ENCODE data around the gene ZNF22.
A peak's percentile ranks its signal among the peaks of the same experiment; 100 is the strongest.

Gene ZNF22

GRCh38 chr10:44974082-44974627 lies 26.6 kb upstream of the ZNF22 start:
- Histone ChIP-seq H3K27ac (peak overlapping the region in 20 of 21 experiments; percentile 54 to 89 (median 78)), H3K4me3 (peak overlapping the region; percentile 17 to 40 (median 33))

DNA sequence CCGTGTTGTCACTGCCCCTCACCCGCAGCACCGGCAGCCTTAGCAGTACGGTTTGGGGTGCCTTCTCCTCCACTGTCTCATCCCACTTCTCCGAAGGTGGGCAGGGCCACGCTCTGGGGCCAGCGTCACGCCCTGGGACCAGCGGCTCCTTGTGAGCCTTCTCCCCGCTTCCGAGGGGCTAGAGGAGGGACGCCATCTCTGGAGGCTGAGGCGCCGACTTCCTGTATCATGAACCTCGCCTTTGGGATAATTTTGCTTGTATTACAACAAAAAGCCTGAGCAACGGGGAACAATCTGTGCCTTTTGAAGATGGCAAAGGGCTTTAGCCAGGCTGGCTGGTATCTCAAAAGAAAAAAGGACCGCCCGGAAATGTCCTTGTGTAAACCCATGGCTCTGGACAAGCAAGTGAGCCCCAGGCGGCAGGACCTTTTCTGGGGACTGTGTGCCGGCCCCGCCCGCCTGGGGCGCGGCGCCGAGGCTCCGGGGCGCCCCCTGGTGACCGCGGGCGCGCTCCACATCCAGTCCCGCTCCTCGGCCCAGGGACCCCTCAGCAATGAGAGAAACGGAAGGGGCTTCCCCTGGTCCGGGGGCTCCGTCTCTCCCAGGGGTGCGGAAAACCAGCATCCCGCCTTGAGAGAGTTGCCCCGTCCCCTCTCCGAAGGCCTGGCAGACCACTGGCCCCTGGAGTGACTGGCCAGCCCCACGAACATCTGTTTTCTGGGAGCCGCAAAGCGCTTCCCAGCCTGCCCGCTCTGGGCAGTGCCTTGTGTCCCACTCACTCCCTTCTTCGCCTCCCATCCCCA lies 25.9 kb upstream of the ZNF22 start:
- peak overlapping the region in 20 of 21 experiments; percentile 54 to 89 (median 78) for H3K27ac ChIP-seq
- H3K4me3 ChIP-seq, result peak overlapping the region; percentile 17 to 40 (median 33)

DNA sequence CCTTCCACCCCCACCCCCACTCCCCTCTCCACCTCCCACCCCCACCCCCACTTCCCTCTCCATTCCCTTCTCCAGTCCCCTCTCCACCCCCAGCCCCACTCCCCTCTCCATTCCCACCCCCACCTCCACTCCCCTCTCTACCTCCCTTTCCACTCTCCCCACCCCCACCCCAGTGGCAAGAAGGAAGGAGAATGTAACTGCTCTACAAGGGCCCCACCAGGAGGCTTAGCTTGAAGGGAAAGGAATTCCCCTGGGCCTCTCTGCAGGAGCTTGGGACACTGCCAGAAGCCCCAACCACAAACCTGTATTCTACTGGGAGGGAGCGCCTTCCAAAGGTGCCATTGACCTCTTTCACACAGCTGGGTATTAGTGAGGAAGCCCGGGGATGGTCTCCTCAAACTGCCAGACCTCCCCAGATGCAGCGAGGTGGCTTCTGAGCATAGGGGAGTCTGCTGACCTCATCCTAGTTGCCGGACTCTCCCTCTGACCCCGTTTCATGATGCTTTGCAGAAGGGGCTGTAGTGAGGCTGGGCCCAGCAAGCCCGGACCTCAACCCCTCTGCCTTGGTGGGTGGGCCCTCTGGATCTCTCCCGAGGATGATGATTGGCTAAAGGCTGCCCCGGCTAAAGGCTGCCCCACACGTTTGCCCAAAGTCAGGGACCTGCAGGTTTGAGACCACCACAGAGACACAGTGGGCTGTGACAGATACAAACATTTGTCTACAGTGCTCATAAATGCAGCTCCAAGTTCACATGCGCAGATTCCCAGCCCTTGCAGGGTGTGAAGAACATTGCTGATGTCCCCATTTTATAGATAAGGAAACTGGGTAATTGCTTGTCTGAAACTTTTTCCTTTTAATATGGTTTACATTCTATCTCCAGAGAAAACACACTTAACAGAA lies 25.0 kb upstream of the ZNF22 start:
- Histone ChIP-seq H3K27ac (peak overlapping the region in 18 of 21 experiments; percentile 64 to 89 (median 78)), H3K4me3 (peak overlapping the region in 5 of 7 experiments; percentile 9 to 40 (median 33))

- peak overlapping the region in 10 of 21 experiments; percentile 8 to 89 (median 73) for H3K27ac ChIP-seq
- H3K4me3 ChIP-seq, result peak overlapping the region in 6 of 7 experiments; percentile 19 to 40 (median 30)
Measured at GRCh38 chr10:44976352-44977198, 24.1 kb upstream of the ZNF22 start.

- H3K27ac ChIP-seq, result peak overlapping the region in 18 of 21 experiments; percentile 11 to 89 (median 70)
Measured at GRCh38 chr10:44977287-44978212, 23.2 kb upstream of the ZNF22 start.

DNA sequence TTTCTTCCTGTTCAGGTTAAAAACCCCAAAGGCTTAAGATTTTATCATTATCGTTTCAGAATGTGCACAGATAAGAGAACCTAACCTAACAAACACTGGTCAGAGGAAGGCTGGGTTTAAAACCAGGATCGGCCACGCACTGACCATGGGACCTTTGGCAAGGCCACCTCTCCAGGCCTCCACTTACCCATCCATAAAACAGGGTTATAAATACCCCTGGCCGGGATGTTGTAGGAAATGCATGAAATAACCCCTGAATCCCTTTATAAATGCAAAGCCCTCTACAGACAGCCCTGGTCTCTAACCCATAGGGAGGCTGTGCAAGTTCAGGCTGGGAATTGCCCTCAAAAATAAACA lies 22.5 kb upstream of the ZNF22 start:
- H3K4me3 ChIP-seq, result peak overlapping the region; percentile 19 to 40 (median 28)

More at GRCh38 chr10:44977287-44978212, 23.2 kb upstream of the ZNF22 start:
- peak overlapping the region; percentile 19 to 40 (median 28) for H3K4me3 ChIP-seq

DNA sequence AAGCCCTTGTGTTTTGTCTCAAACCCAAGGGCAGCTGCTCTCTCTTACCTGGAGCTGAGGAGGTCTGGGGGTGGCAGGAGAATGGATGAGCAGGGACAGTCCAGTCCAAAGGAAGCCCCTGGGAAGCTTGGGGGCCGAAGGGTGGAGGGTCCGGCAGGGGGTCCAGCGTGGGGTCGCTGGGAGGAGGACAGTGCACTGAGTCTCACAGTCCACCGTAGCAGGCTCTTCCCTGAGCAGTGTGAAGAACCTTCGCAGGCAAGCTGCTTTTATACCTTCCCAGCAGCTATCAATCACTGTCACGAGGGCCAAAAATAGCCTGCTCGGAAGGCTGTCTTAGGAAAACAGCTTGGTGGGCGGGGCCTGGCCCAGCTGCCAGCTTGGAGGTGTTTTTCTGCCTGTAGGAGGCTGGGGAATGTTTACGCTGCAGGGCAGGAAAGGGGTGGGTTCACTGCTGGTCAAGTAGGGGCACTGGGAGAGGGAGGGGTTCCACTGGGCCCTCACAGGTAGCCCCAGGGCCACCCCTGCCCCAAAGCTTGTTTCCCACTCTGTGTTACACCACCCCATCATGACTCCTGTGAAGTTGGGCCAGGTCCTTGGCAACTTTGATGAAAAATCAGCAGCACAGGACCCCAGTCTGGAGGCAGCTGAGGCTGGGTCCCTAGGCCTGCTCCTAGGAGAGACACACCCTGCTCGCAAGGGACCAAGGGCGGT lies 22.0 kb upstream of the ZNF22 start, which contains the start of gene DEPP1:
TSS of gene DEPP1 (minus strand) at position 240 of the 711 bp plus-strand sequence. CDS start 779 bp downstream, outside the sequence.
- H3K4me3 ChIP-seq, result peak within 1 kb of the TSS; percentile 19 to 40 (median 28)
- peak within 1 kb of the TSS in 20 of 21 experiments; percentile 11 to 89 (median 67) for H3K27ac ChIP-seq

More for the DNA sequence above, 22.5 kb upstream of the ZNF22 start:
- H3K27ac ChIP-seq, result peak overlapping the region in 20 of 21 experiments; percentile 11 to 89 (median 67)

DNA sequence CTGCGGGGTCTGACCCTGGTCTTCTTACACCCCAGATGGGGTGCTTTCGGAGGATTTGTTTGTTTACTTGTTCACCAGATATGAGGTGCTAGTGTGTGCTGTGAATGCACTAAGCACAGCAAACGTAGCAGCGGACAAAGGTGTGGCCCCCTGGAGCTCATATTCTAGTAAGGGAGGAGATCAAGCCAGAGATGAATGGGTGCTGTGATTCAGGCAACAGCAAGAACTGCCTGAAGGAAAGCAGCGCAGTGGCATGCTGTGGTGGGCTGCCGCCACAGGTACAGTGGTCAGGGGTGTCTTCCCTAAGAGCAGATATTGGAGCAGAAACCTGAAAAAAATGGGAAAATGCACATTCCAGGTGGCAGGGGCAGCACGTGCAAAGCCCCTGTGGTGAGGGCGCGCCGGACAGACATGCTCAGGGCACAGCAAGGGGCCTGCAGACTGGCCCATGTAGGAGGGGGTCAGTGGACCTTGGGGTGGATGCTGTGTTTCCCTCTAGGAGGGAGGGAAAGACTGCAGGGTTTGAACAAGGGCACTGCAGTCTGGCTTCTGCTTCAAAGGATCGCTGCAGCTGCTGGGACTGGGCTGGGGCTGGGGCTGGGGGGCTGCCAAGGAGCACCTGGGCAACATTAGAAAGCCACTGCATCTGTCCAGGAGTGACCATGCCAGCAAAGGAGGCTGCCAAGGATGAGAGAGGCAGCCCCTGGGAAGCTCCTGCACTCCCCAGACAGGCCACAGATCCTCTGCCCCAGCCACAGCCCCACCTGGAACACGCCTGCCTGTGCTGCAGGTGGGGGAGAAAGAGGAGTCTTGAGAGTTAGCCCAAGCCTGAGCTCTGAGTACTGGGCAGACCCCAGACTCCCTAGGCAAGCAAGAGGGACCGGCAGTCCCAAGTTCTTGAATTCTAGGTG lies 21.2 kb upstream of the ZNF22 start:
- Histone ChIP-seq H3K27ac (peak overlapping the region in 20 of 21 experiments; percentile 5 to 89 (median 66)), H3K4me3 (no peak overlapping the region)

DNA sequence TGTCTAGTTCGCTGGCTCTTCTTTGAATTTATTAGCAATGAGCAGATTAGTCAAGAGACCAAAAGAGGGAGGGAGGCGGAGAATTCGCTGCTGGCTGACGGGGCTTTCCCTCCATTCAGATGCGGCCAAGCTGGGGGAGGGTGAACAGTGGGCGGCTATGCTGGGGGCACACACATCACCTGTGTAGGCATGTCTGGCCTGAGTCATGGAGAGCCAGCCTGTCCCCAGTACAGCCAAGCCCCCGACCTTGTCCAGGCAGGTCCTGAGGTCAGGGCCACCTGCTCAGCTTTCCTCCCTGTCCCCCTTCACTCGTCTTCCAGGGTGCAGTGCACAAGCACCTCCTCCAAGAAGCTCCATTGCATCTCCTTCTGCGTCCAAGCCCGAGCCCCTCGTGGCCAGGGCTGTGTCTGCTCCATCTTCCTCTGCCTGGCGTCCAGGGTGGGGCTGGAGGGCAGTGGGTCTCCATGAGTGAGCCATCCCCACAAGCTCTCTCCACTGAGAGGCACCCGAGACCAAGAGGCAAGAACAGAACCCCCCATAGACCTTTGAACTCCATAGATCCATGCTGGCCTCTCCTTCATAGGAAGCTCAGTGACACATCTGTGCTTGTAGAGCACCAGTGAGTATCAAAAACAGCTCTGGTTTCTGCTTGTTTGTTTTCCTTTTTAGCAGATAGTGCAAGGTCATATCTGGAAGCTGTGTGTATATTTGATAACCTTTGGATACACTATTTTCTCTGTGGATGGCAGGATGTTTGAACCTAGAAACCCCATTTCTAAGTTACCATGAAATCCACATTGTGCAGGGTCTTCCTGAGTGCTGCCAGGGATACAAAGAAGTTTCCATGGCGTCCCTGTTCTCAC lies 20.2 kb upstream of the ZNF22 start:
- Histone ChIP-seq H3K27ac (peak overlapping the region in 17 of 21 experiments; percentile 10 to 89 (median 66)), H3K4me3 (no peak overlapping the region)

- peak overlapping the region in 19 of 21 experiments; percentile 2 to 89 (median 67) for H3K27ac ChIP-seq
- no peak overlapping the region for H3K4me3 ChIP-seq
Measured at GRCh38 chr10:44981172-44982113, 19.3 kb upstream of the ZNF22 start.

- H3K27ac ChIP-seq, result peak overlapping the region in 18 of 21 experiments; percentile 2 to 89 (median 68)
Measured at GRCh38 chr10:44982114-44982460, 18.6 kb upstream of the ZNF22 start.

DNA sequence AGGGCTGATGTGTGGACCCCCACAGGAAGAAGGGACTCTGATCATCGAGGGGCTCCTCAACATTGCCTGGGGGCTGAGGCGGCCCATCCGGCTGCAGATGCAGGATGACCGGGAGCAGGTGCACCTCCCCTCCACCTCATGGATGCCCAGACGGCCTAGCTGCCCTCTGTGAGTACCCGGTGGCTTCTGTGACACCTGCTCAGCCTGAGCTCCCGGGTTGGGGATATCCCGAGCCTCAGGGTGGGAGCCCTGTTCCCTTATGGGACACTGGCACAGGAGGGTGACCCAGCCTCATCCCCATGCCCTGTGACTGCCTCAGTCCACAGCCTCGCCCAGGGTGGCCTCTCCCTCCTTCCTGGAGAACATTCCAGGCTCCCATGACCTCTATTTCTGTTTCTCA lies 18.2 kb upstream of the ZNF22 start:
- Histone ChIP-seq H3K27ac (peak overlapping the region in 8 of 21 experiments; percentile 10 to 89 (median 73)), H3K4me3 (no peak overlapping the region)

More at GRCh38 chr10:44982114-44982460, 18.6 kb upstream of the ZNF22 start:
- no peak overlapping the region for H3K4me3 ChIP-seq

DNA sequence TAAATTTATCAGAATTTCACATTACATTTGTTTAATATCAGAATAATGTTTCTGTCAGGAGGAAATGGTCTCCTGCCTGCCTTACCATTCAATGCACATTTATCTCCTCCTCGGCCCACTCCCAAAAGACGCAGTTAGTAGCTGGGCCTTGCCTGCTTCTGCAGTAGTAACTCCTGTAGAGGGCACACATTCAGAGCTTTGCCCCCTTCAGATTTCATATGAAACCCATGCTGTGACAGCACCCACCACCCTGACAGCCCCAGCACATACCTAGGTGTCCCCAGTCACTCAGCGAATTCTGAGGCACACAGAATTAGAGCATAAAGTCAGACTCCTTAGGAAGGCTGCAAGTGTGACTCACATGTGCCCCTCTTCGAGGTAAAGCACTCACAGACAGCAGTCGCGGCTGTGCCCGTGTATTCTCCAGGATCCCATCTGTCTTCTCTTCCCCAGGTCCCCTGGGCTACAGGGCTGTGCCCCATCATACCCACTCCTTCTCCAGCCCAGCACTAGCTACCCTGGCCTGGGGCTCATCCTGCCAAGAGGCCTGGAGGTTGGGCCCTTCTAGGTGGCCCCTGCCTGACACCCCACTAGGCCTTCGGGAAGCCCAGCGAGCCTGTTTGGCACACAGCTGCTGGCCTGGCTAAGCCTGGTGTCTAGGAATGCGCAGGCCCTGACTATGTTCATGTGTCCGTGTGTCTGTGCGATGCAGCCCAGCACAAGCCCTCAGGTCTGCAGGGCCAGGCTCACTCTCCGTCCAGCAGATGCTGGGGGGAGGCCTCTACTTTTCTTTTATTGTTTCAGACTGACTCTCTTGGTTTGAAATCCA lies 17.4 kb upstream of the ZNF22 start:
- Histone ChIP-seq H3K27ac (peak overlapping the region in 2 of 21 experiments; percentile 35 to 89), H3K4me3 (no peak overlapping the region)
